ENCODE results near the gene EBF3. TPM values are rescaled to one million over a fixed set of nuclear protein-coding genes. Genes with fewer than 3 reads are reported as not detected.

The EBF3 gene
- total RNA-seq, 1 experiment from 2014 or later: 0.22 TPM

DNA sequence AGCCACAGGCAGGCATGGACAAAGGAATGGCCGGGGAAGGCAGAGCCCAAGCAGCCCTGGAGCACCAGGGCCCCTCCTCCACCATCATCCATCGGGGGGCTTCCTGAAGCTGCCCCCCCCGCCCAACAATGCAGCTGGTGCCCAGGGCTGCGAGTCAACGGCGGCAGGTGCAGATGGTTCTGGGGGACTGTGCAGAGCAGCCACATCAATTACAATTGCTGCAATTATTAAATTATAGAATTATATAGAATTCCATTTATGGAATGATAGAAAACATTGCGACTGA lies 28.3 kb downstream of the EBF3 start:
- Mint-ChIP-seq H3K9me3 (no peaks in the 10 kb centered on the region; a peak in 1 of 5 replicates), H3K4me1 (peaks cover 0 to 6% of the 10 kb centered on the region in 2 experiments; a peak in 1 of 4 replicates), H3K4me3 (no peak overlapping the region), H3K36me3 (ENCODE audit: insufficient read depth in 1 of 3, low read depth in 3 of 3) (no peaks in the 10 kb centered on the region; a peak in 1 of 7 replicates), H3K27ac (no peak overlapping the region), H3K27me3 (ENCODE audit: low read depth) (peaks cover 10% of the 10 kb centered on the region)
- Histone ChIP-seq H3K23ac (ENCODE audit: insufficient read length, low read depth, low read length) (no peak overlapping the region), H4K20me1 (ENCODE audit: control insufficient read depth, insufficient read depth, insufficient read length) (no peaks in the 10 kb centered on the region), H2BK20ac (ENCODE audit: low read depth, low read length, poor library complexity, severe bottlenecking) (no peak overlapping the region), H3K56ac (ENCODE audit: insufficient read length, low read depth, low read length) (no peak overlapping the region), H2BK15ac (ENCODE audit: low read depth, low read length) (no peak overlapping the region), H2AFZ (ENCODE audit: low read length) (no peak overlapping the region), H3K79me1 (ENCODE audit: insufficient read depth, low read depth, low read length, poor library complexity, severe bottlenecking) (no peaks in the 10 kb centered on the region), H2BK5ac (ENCODE audit: insufficient read length, low read length) (no peak overlapping the region), H3K27ac (ENCODE audit: insufficient read length, low read depth, low read length) (no peak overlapping the region), H2AK5ac (ENCODE audit: insufficient read length, low read length) (no peak overlapping the region), H2BK120ac (ENCODE audit: low read depth, low read length, poor library complexity, severe bottlenecking) (no peak overlapping the region), H3K18ac (ENCODE audit: insufficient read length, low read depth, low read length) (no peak overlapping the region), H3K4ac (ENCODE audit: low read depth, low read length) (no peak overlapping the region), H4K8ac (replicated peaks; ENCODE audit: insufficient read length, low read depth, low read length) (no peak overlapping the region), H2BK12ac (ENCODE audit: insufficient read length, low read depth, low read length) (no peak overlapping the region), H3K27me3 (ENCODE audit: insufficient read depth, low read length) (no peaks in the 10 kb centered on the region), H3K4me1 (ENCODE audit: insufficient read depth, low read length) (no peaks in the 10 kb centered on the region), H3K4me2 (ENCODE audit: insufficient read depth, insufficient read length, low read length) (no peak overlapping the region), H3K14ac (ENCODE audit: insufficient read depth, low read length) (no peak overlapping the region), H3K9me3 (ENCODE audit: control insufficient read depth, low read depth, low read length) (no peaks in the 10 kb centered on the region), H3K23me2 (ENCODE audit: insufficient read length, low read depth, low read length, poor library complexity, severe bottlenecking) (no peaks in the 10 kb centered on the region), H4K91ac (ENCODE audit: insufficient read length, low read depth, low read length) (no peak overlapping the region), H3K9ac (ENCODE audit: extremely low read depth, insufficient read length, low read length) (no peak overlapping the region), H4K5ac (ENCODE audit: insufficient read length, low read depth, low read length) (no peak overlapping the region), H3K79me2 (ENCODE audit: insufficient read depth, low read length) (no peaks in the 10 kb centered on the region), H3T11ph (ENCODE audit: low read length) (no peak overlapping the region)
- no CpG with 5 or more reads among the region's 7 CpGs for WGBS (ENCODE audit: extremely low coverage, insufficient read length, low lambda C conversion rate)
- DNase-seq: no peak
- TF ChIP-seq, protein P1, sequence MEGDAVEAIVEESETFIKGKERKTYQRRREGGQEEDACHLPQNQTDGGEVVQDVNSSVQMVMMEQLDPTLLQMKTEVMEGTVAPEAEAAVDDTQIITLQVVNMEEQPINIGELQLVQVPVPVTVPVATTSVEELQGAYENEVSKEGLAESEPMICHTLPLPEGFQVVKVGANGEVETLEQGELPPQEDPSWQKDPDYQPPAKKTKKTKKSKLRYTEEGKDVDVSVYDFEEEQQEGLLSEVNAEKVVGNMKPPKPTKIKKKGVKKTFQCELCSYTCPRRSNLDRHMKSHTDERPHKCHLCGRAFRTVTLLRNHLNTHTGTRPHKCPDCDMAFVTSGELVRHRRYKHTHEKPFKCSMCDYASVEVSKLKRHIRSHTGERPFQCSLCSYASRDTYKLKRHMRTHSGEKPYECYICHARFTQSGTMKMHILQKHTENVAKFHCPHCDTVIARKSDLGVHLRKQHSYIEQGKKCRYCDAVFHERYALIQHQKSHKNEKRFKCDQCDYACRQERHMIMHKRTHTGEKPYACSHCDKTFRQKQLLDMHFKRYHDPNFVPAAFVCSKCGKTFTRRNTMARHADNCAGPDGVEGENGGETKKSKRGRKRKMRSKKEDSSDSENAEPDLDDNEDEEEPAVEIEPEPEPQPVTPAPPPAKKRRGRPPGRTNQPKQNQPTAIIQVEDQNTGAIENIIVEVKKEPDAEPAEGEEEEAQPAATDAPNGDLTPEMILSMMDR (conservative IDR thresholded peaks at IDR 0.05): no peak
